Activated T-cell treated with anti-CD3 and anti-CD28 coated beads for 24 hours (primary cell): Measurements from ENCODE around the gene FIBP.
"Not testable (repeated sequence)": the region's sequence is repeated elsewhere in the genome, so short reads cannot be mapped to it uniquely, and the experiment has no call there.

Experiments
- DNase-seq: peaks from one replicate; pipeline ENCODE4 v3.0.0-alpha.2; 2020; ENCODE audit warnings: low read depth

Gene FIBP

GRCh38 chr11:65912845-65913244, 24.6 kb upstream of the FIBP start:
- no peak for DNase-seq

DNA sequence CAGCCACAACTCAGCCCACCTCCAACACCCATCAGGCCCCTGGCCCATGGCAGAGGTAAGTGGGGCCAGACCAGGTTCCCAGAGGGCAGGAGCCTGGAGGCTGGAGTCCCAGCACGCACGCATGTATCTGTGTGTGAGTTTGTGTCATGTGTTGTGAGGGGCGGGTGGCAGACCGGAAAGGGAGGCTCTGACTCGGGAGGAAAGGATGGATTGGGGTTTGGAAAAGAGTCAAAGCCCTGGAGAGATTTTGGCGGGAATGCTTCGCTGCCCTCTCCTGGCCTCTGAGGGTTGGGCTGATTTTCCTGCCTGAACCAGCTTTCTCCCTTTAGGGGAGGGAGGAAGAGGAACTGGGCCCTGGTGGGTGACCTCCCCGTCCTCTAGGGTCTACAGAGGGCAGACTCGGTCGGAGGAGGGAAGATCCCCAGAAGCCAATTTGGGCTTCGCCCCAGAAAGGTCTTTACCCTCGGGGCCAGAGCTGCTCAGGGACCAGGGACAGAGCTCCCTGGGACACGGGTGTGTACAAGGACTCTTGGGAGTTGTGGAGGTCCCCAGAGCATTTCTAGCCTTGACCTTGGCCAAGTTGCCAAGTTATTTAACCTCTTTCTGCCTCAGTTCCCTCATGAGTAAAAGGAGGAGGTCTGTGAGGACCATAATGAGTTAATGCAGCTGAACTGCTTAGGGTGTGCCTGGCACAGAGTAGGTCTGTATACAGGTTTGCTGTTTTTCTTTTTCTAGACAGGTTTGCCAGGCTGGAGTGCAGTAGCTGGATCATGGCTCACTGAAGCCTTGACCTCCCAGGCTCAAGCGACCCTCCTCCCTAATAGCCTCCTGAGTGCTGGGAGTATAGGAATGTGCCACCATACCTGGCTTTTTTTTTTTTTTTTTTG, 23.7 kb upstream of the FIBP start:
- no peak for DNase-seq

GRCh38 chr11:65907878-65908277, 19.6 kb upstream of the FIBP start:
- no peak for DNase-seq

DNA sequence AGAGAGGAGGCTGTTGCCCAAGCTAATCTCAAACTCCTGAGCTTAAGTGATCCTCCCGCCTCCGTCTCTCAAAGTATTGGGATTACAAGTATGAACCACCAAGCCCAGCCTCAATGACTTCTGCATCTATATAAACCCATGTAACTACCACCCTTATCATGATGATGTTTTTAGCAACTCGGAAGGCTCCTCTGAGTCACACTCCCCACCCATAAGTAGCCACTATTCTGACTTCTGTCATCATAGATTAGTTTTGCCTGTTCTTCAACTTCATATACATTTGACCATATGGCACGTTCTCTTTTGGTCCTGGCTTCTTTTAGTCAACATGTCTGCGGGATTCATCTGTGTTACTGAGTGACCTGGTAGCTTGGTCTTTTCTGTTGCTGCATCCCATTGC, 18.3 kb upstream of the FIBP start:
- no peak for DNase-seq

- DNase-seq = no peak
These were observed 15.4 kb upstream of the FIBP start for GRCh38 chr11:65903715-65904114.

GRCh38 chr11:65903068-65903481, 14.8 kb upstream of the FIBP start:
- DNase-seq = no peak

- no peak for DNase-seq
These were observed 12.6 kb upstream of the FIBP start for GRCh38 chr11:65900899-65901180.

DNA sequence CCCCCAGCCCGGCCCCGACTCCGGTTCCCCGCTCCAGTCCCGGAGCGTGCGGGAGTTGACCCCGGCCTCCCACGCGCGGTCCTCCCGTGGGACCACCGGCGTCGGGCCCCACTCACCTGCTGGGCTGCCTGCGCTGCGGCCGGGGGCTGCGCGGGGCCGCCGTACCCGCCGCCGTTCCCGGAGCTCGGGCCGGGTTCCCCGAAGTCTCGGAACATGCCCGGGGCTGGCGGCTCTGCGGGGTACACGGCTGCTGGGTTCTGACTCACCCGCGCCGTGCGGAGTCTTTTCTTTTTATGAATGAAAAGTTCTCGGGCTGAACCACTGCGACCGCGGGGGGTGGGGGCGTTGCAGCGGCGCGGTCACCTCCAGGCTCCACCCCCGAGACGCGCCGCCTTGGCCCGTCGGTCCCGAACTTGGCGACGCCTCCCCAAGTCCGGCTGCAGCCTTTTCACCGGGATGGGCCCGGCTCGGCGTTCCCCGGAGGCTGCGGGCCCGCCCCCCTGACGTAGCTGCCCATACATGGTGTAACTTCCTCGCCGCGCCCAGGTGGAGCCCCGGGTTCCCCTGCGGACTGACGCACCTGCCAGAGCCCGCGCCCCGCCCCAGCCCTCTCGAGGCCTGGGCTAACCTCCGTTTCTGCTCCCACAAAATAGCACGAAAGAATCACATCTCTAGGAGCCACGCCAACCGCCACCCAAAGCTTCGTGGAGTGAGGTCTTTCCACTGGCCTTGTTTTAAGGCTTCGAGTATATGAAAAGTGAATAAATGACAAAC, 12.0 kb upstream of the FIBP start, which contains the start of gene FOSL1:
Gene FOSL1, minus strand, starts transcription at position 264 of the 774 bp plus-strand sequence. Its CDS starts 49 bp downstream, at position 215.
- DNase-seq = peak; percentile 92

DNA sequence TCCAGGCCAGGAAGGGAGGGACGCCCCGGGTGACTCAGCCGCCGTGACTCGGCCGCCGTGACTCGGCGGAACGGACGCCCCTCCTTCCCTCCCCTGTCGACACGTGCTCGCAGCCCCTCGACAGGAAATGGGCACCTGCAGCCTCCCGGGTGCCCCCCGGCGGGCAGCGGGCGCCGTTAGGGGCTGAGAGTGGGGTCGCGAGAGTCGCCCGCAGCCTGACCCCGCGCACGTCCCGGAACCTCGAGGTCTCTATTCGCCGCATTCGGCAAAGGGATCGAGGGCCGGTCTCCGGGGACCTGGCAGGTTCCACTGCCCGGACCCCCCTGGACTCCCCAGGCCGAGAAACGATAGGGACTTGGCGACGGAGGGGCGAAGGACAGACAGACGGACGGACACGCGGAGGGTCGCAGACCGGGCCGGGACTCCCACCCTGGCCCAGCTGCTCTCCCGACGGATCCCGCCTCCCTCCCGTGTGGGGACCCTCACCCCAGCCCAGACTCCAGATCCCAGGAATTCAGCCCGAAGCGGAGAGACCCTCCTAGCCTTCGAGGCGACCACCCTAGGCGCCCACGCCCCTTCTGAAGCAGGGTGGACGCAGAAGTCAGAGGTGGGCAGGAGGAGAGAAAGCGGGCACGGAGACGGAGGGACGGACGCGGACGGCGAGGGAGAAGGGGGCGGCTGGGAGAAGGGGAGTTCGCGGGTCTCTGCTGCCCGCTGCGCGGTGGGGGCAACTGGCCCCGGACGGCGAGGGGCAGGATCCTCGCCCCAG, 11.3 kb upstream of the FIBP start:
- peak; percentile 71 for DNase-seq

GRCh38 chr11:65898656-65899355, 10.5 kb upstream of the FIBP start:
- no peak for DNase-seq

DNA sequence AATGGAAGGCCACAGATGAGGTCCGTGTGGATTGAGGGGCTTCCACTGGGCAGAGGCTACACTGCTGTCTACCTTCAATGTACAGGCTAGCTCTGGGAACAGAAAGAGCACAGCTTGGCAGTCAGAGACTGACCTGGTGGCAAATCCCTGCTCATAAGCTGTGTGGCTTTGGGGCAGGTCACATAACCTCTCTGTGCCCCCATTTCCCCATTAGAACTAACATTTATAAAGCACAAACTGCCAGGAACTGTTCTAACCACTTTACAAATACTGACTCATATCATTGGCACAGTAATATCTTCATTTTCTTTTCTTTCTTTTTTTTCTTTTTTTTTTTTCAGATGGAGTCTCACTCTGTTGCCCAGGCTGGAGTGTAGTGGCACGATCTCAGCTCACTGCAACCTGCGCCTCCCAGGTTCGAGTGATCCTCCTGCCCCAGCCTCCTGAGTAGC, 8.8 kb upstream of the FIBP start:
- DNase-seq = no peak

GRCh38 chr11:65896034-65896999, 8.0 kb upstream of the FIBP start:
- no peak for DNase-seq

- DNase-seq = no peak
These were observed 7.3 kb upstream of the FIBP start for GRCh38 chr11:65895482-65895981.

GRCh38 chr11:65894034-65894591, 5.8 kb upstream of the FIBP start:
- no peak for DNase-seq

DNA sequence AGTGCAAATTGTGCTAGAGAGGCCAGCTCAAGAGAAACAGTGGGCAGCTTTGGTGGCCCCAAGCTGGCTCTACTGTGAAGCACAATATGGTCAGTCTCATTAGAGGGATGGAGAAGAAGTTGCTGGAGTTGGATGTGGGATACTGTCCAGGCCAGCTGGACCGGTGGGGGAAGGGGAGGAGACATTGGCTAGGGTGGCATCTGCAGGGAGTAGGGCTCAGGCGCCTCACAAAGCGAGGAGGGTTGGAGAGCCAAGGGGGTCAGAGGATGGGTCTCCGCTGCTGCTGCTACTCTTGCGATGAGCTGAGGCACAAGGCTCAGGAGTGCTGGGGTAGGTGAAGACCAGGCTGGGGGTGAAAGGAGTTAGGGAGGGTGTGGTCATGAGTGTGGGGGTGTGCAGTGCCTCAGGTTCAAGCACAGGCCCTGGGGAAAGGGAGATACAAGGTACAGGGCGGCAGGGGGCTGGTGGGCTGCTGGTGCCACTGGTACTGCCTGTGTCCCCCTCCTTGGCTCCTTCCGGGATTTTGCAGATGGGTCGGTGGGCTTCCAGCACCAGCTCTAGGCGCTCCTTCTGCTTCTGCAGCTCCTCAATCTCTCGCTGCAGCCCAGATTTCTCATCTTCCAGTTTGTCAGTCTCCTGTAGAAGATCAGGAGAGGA, 4.5 kb upstream of the FIBP start:
- no peak for DNase-seq

- DNase-seq = not testable (repeated sequence)
These were observed 3.9 kb upstream of the FIBP start for GRCh38 chr11:65892137-65892540.

DNA sequence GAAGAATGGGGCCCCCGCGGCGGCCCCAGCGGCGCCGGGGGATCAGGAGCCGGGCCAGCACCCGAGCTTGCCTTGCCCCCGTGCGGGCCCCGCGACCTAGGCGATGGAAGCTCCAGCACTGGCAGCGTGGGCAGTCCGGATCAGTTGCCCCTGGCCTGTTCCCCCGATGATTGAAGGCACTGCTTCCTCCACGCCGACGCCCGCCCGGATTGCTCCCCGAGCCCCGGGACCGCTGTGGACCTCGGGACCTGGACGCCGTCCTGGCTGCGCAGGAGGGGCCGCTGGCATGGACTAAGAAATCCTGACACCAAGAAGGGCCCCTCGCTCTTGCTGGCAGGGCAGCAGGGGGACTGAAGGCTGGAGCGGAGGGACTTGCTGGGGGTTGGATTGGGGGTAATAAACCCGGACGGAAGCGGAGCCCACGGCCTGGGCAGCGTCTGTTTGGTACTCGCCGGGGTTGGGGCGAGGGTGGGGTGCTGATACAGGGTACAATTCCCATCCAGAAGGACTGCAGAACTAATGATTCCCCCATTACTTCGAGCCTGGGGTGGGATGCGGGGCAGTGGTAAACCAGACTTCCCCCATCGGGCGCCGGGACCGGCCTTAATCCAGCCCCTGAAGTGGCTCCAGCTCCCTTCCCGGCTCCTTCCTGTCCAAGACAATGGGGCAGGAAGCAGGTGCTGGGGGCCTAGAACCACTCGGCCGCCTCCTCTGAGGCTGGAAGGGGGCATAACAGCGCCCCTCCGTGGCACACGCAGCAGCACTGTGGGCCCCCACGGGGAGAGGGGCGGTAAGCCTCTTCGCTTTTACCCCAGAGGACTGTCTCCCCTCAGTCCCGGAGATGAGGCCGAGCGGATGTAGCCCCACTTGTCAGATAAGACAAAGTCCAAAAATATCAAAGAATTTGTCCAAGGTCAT, 3.2 kb upstream of the FIBP start:
- DNase-seq = no peak
